Measurements from ENCODE around the gene BACE2. TPM values are rescaled to one million over a fixed set of nuclear protein-coding genes. Genes with fewer than 3 reads are reported as not detected.

The BACE2 gene
- total RNA-seq, 2 donors from 2014 or later: 71.9 to 129 TPM

DNA sequence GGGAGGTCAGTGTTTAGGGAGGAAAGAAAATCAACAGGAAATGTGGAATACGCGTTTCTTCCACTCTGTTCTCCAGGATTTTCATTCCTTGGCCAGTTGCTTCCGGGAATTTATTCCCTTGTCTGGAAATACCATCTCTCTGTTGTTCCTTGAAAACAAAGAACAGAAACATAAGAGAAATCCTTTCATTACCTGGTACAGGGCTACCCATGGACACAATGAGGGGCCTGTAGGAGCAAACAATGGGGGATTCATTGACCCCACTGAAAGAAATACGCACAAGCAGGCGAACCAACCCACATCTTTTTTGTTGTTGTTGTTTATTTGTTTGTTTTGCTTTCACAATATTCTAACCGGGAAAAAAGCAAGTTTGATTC lies 20.0 kb upstream of the BACE2 start:
- Histone ChIP-seq H3K27me3 (replicated peaks; ENCODE audit: insufficient read depth) (no peaks in the 10 kb centered on the region), H3K9me3 (no peaks in the 10 kb centered on the region), H3K27ac (no peak overlapping the region), H3K36me3 (no peaks in the 10 kb centered on the region), H3K4me1 (ENCODE audit: control insufficient read depth in 1 of 2, low read depth in 2 of 2) (no peaks in the 10 kb centered on the region), H3K4me3 (no peak overlapping the region)
- DNase-seq (ENCODE audit: low spot score) (no peak), ATAC-seq (ENCODE audit: insufficient number of reproducible peaks, low FRiP score, low read depth) (no peak)
- TF ChIP-seq, protein P1, sequence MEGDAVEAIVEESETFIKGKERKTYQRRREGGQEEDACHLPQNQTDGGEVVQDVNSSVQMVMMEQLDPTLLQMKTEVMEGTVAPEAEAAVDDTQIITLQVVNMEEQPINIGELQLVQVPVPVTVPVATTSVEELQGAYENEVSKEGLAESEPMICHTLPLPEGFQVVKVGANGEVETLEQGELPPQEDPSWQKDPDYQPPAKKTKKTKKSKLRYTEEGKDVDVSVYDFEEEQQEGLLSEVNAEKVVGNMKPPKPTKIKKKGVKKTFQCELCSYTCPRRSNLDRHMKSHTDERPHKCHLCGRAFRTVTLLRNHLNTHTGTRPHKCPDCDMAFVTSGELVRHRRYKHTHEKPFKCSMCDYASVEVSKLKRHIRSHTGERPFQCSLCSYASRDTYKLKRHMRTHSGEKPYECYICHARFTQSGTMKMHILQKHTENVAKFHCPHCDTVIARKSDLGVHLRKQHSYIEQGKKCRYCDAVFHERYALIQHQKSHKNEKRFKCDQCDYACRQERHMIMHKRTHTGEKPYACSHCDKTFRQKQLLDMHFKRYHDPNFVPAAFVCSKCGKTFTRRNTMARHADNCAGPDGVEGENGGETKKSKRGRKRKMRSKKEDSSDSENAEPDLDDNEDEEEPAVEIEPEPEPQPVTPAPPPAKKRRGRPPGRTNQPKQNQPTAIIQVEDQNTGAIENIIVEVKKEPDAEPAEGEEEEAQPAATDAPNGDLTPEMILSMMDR (IDR thresholded peaks at IDR 0.05): no peak

DNA sequence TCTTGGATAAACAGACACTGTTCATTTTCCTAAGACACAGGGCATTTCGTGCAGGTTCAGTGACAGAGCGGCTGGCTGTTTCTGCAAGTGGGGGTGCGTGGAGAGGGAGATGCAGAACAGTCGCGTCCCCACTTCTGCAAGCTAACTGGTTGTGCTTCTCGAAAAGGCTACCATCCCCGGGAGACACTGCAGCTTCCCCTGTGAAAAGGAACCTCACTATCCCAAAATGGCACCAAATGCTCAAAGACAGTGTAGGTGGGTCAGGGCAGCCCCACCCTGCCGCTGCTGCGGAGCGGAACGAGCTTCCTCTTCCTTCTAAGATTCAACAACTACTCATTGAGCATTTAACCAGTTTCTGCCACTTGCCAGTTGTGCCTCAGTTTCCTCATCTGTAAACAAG lies 19.2 kb upstream of the BACE2 start:
- H3K27me3 ChIP-seq (replicated peaks; ENCODE audit: insufficient read depth): no peaks in the 10 kb centered on the region
- TF ChIP-seq, protein P1 (IDR thresholded peaks at IDR 0.05): no peak
- H3K4me1 ChIP-seq (ENCODE audit: control insufficient read depth in 1 of 2, low read depth in 2 of 2): no peaks in the 10 kb centered on the region
- no peak for DNase-seq (ENCODE audit: low spot score)
- H3K4me3 ChIP-seq: no peak overlapping the region
- no peak overlapping the region for H3K27ac ChIP-seq
- H3K36me3 ChIP-seq: no peaks in the 10 kb centered on the region
- no peaks in the 10 kb centered on the region for H3K9me3 ChIP-seq
- no peak for ATAC-seq (ENCODE audit: insufficient number of reproducible peaks, low FRiP score, low read depth)

DNA sequence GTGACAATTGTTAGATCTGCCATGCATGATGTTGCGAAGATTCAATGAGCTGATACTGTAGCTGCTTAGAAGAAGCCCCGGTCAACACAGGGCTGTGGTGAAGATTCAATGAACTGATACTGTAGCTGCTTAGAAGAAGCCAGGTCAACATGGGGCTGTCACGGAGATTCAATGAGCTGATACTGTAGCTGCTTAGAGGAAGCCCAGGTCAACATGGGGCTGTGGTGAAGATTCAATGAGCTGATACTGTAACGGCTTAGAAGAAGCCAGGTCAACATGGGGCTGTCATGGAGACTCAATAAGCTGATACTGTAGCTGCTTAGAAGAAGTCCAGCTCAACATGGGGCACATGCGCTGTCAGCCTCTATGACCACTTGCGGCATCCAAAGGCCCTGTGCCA lies 18.8 kb upstream of the BACE2 start:
- TF ChIP-seq, protein P1 (IDR thresholded peaks at IDR 0.05): no peak
- no peaks in the 10 kb centered on the region for H3K4me1 ChIP-seq (ENCODE audit: control insufficient read depth in 1 of 2, low read depth in 2 of 2)
- no peak for ATAC-seq (ENCODE audit: insufficient number of reproducible peaks, low FRiP score, low read depth)
- H3K27me3 ChIP-seq (replicated peaks; ENCODE audit: insufficient read depth): no peaks in the 10 kb centered on the region
- no peaks in the 10 kb centered on the region for H3K9me3 ChIP-seq
- no peak for DNase-seq (ENCODE audit: low spot score)
- H3K36me3 ChIP-seq: no peaks in the 10 kb centered on the region
- H3K4me3 ChIP-seq: no peak overlapping the region
- H3K27ac ChIP-seq: no peak overlapping the region

DNA sequence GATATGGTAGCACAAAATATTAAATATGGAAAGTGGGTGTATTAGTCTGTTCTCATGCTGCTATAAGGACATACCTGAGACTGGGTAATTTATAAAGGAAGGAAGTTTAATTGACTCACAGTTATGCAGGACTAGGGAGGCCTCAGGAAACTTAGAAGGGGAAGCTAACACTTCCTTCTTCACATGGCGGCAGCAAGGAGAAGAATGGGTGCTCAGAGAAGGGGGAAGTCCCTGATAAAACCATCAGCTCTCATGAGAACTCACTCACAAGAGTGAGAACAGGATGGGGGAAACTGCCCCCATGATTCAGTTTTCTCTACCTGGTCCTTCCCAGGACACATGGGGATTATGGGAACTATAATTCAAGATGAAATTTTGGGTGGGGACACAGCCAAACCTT lies 15.8 kb upstream of the BACE2 start:
- H3K36me3 ChIP-seq: no peaks in the 10 kb centered on the region
- H3K9me3 ChIP-seq: no peaks in the 10 kb centered on the region
- H3K27me3 ChIP-seq (replicated peaks; ENCODE audit: insufficient read depth): no peaks in the 10 kb centered on the region
- DNase-seq (ENCODE audit: low spot score) (no peak), ATAC-seq (ENCODE audit: insufficient number of reproducible peaks, low FRiP score, low read depth) (no peak)
- H3K27ac ChIP-seq: no peak overlapping the region
- no peaks in the 10 kb centered on the region for H3K4me1 ChIP-seq (ENCODE audit: control insufficient read depth in 1 of 2, low read depth in 2 of 2)
- TF ChIP-seq, protein P1 (IDR thresholded peaks at IDR 0.05): no peak
- no peak overlapping the region for H3K4me3 ChIP-seq

DNA sequence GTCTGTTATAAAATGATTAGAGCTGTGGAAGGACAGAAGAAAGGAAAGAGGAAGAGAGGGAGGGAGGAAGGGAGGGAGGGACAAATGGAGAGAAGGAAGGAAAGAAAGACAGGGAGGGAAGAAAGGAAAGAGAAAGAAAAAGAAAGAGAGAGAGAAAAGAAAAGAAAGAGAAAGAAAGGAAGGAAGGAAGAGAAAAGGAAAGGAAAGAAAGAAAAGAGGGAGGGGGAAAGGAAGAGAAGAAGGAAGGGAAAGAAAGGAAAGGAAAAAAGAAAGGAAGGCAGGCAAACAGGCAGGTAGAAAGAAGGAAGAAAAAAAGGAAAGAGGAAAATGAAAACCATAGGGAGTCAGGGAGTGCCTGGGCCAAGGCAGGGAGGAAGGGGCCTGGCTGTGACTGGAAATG lies 14.5 kb upstream of the BACE2 start:
- H3K27ac ChIP-seq: no peak overlapping the region
- DNase-seq (ENCODE audit: low spot score): no peak
- no peaks in the 10 kb centered on the region for H3K4me1 ChIP-seq (ENCODE audit: control insufficient read depth in 1 of 2, low read depth in 2 of 2)
- H3K36me3 ChIP-seq: no peaks in the 10 kb centered on the region
- ATAC-seq (ENCODE audit: insufficient number of reproducible peaks, low FRiP score, low read depth): no peak
- TF ChIP-seq, protein P1 (IDR thresholded peaks at IDR 0.05): no peak
- H3K4me3 ChIP-seq: no peak overlapping the region
- H3K27me3 ChIP-seq (replicated peaks; ENCODE audit: insufficient read depth): no peaks in the 10 kb centered on the region
- peaks cover 2% of the 10 kb centered on the region for H3K9me3 ChIP-seq
